OCI-LY3 (cell line): ENCODE data around the gene NOXA1.

Experiments used
- EZH2phosphoT487 ChIP-seq: fragments of 200-600 bp; shearing (Covaris generic); IDR thresholded peaks from 2 replicates; pipeline ENCODE4 v1.6.1; 2018; ENCODE audit warnings: antibody characterized with exemption, mixed run types, low read depth
- TF ChIP-seq, protein P1 (sequence below): fragments of 200-600, 300-600 bp; sonication (generic); IDR thresholded peaks from 2 replicates; pipeline ENCODE4 v1.5.1; 2014; ENCODE audit warnings: antibody characterized with exemption, low read length, low read depth

DNA sequence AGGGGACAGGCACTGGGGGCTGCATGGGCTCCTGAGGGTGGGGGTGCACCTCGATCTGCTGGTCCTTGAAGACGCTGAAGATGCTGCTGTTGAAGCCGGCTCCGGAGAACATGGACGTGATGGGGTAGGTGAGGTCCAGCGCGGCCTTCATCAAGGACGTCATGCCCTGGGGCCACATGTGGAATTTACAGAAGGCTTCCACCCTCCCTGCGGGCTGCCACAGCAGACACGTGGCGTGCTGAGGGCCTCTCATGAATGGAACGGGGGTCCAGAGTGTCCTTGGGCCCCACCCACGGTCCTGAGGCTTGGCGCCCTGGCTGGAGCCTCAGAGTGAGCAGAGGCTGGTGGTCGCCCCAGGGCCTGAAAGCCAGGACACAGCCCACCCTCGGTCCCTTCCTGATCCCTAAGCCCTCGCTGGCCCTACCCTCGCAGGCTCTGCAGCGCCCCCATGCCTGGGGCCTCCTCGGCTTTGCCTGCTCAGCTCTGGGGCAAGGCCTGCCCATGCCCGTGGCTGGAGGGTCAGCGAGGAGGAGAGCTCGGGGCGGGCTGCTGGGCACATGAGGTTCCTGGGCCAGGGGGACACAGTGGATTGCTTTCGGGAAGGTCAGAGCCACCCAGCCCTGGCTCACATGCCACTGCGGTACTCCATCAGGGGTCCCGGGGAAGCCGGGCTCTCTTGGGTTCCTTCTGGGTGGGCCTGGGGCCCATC, 41.3 kb downstream of the NOXA1 start:
- TF ChIP-seq, protein P1, sequence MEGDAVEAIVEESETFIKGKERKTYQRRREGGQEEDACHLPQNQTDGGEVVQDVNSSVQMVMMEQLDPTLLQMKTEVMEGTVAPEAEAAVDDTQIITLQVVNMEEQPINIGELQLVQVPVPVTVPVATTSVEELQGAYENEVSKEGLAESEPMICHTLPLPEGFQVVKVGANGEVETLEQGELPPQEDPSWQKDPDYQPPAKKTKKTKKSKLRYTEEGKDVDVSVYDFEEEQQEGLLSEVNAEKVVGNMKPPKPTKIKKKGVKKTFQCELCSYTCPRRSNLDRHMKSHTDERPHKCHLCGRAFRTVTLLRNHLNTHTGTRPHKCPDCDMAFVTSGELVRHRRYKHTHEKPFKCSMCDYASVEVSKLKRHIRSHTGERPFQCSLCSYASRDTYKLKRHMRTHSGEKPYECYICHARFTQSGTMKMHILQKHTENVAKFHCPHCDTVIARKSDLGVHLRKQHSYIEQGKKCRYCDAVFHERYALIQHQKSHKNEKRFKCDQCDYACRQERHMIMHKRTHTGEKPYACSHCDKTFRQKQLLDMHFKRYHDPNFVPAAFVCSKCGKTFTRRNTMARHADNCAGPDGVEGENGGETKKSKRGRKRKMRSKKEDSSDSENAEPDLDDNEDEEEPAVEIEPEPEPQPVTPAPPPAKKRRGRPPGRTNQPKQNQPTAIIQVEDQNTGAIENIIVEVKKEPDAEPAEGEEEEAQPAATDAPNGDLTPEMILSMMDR, result no peak
- TF ChIP-seq EZH2phosphoT487, result no peak
